Lung (tissue), 12 donors: ENCODE data around the gene RPL28. TPM values are rescaled to one million over a fixed set of nuclear protein-coding genes. Genes with fewer than 3 reads are reported as not detected.
A peak's percentile ranks its signal among the peaks of the same experiment; 100 is the strongest.
"Not testable (repeated sequence)": the region's sequence is repeated elsewhere in the genome, so short reads cannot be mapped to it uniquely, and the experiment has no call there.

Experiments used
- ATAC-seq: fragments of 200-7000 bp; cut with Tn5 transposase; one replicate; pipeline ENCODE4 v1.9.1; 2020; ENCODE audit warnings: moderate number of reproducible peaks; ENCODE audit not compliant: insufficient read depth, low FRiP score
- DNase-seq, 3 donors: peaks; one replicate each; pipeline ENCODE4 v3.0.0-alpha.2; 2013 to 2017
- H3K27ac ChIP-seq, 2 donors: one replicate each; pipeline ENCODE4 v1.5.1; 2013; ENCODE audit warnings: mild to moderate bottlenecking in 2 of 2, moderate library complexity in 2 of 2, control low read depth in 1 of 2, inconsistent platforms in 1 of 2, low read depth in 1 of 2, low read length in 1 of 2
- H3K27me3 ChIP-seq, 3 donors: one replicate each; pipeline ENCODE4 v1.5.1; 2013; ENCODE audit warnings: low read length in 2 of 3; ENCODE audit not compliant: control insufficient read depth in 3 of 3, insufficient read depth in 3 of 3
- H3K36me3 ChIP-seq, 4 donors: one replicate each; pipeline ENCODE4 v1.5.1; 2013; ENCODE audit warnings: low read length in 4 of 4, mild to moderate bottlenecking in 1 of 4, moderate library complexity in 1 of 4; ENCODE audit not compliant: control insufficient read depth in 4 of 4, insufficient read depth in 4 of 4
- H3K4me1 ChIP-seq, 5 donors: one replicate each; pipeline ENCODE4 v1.5.1; 2013; ENCODE audit warnings: low read length in 5 of 5, mild to moderate bottlenecking in 2 of 5, moderate library complexity in 1 of 5; ENCODE audit not compliant: control insufficient read depth in 5 of 5, insufficient read depth in 5 of 5
- H3K4me3 ChIP-seq: one replicate; pipeline ENCODE4 v1.5.1; 2013; ENCODE audit warnings: mild to moderate bottlenecking, control low read depth, moderate library complexity
- H3K9ac ChIP-seq, 2 donors: one replicate each; pipeline ENCODE4 v1.5.1; 2013; ENCODE audit warnings: low read length in 2 of 2, control low read depth in 1 of 2; ENCODE audit not compliant: insufficient read depth in 1 of 2
- H3K9me3 ChIP-seq, 4 donors: one replicate each; pipeline ENCODE4 v1.5.1; 2013; ENCODE audit warnings: low read length in 3 of 4, mild to moderate bottlenecking in 1 of 4, moderate library complexity in 1 of 4; ENCODE audit not compliant: control insufficient read depth in 4 of 4, insufficient read depth in 3 of 4
- WGBS, 2 donors: extraction: QIAGEN DNeasy Blood & Tissue Kit; methylation state at CpG; one replicate each; pipeline ENCODE4 v1.1.7; 2013; 5-methylcytosine and 5-hydroxymethylcytosine counted together
- polyA plus RNA-seq, 2 donors: library from polyadenylated mRNA; stranded (reverse); fragments of 200-250 nt; gene quantifications; one replicate each; pipeline ENCODE4 v1.2.1, GENCODE V29; 2013
- total RNA-seq, 2 donors: library from RNA; depleted of rRNA in 1 of 2; stranded (reverse); fragments of >200 nt in 1 of 2; gene quantifications; one replicate each; pipeline ENCODE4 v1.2.1, GENCODE V29; 2014 to 2021
- TF ChIP-seq, protein P1 (sequence below): IDR thresholded peaks from 2 replicates; pipeline ENCODE4 v1.5.1; 2012; ENCODE audit warnings: mild to moderate bottlenecking; ENCODE audit errors: control extremely low read depth, extremely low read depth
- donor health status: control.
- donor health status: control.
- donor health status: Bipolar disorder and iron deficiency.
- donor health status: healthy.
- donor health status: DM: yes; HTN: yes; CAD: no.

Gene RPL28
- total and polyA plus RNA-seq, 4 donors = 272 to 3,086 (median 1,601) TPM

DNA sequence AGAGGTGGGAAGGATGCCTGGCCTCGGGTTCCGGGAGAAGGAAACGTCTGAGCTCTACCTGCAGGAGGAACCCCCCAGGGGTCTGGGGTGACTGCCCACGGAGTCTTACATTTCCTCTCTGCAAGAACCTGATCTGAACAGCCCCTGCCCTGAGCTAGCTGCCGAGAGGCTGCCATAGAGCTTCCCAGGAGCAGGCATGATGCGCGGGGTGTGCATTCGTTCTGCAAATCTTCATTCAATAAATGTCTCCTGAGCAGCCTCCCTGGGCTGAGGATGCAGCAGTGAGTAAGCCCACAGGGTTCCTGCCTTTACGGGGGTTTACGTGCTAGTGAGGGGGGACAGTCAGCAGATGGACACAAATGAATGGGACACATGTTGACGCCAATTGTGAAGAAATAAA lies 58.9 kb downstream of the RPL28 start:
- TF ChIP-seq, protein P1, sequence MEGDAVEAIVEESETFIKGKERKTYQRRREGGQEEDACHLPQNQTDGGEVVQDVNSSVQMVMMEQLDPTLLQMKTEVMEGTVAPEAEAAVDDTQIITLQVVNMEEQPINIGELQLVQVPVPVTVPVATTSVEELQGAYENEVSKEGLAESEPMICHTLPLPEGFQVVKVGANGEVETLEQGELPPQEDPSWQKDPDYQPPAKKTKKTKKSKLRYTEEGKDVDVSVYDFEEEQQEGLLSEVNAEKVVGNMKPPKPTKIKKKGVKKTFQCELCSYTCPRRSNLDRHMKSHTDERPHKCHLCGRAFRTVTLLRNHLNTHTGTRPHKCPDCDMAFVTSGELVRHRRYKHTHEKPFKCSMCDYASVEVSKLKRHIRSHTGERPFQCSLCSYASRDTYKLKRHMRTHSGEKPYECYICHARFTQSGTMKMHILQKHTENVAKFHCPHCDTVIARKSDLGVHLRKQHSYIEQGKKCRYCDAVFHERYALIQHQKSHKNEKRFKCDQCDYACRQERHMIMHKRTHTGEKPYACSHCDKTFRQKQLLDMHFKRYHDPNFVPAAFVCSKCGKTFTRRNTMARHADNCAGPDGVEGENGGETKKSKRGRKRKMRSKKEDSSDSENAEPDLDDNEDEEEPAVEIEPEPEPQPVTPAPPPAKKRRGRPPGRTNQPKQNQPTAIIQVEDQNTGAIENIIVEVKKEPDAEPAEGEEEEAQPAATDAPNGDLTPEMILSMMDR = no peak
- no peak for DNase-seq
- H3K36me3 ChIP-seq = no peaks in the 10 kb centered on the region
- no peak overlapping the region for H3K27ac ChIP-seq
- 42 to 47% methylated on average over 11 of the region's 11 CpGs for WGBS, 2 donors
- no peak overlapping the region for H3K4me3 ChIP-seq
- peaks cover 0 to 11% (median 0%) of the 10 kb centered on the region in 5 donors for H3K4me1 ChIP-seq
- H3K9me3 ChIP-seq = peaks cover 0 to 8% (median 0%) of the 10 kb centered on the region in 4 donors
- H3K27me3 ChIP-seq = peaks cover 12 to 80% (median 49%) of the 10 kb centered on the region in 3 donors
- no peak overlapping the region for H3K9ac ChIP-seq
- ATAC-seq = no peak

DNA sequence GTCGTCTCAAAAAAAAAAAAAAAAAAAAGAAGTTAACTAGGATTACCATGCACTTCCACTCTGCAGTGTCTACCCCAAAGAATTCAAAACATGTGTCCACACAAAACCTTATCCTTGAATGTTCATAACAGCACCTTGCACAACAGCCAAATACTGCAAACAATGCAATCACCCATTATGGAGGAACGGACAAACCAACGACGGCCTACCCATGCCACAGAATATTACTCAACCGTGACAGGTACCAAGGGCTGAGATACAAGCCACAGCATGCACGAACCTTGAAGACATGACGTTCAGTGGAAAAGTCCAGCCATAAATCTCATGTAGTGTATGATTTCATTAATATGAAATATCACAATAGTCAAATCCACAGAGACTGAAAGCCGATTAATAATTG lies 60.3 kb downstream of the RPL28 start:
- Histone ChIP-seq H3K4me1 (peaks cover 0 to 4% (median 0%) of the 10 kb centered on the region in 5 donors), H3K27ac (no peak overlapping the region), H3K9me3 (peaks cover 0 to 5% (median 0%) of the 10 kb centered on the region in 4 donors), H3K27me3 (peaks cover 4 to 78% (median 40%) of the 10 kb centered on the region in 3 donors), H3K36me3 (no peaks in the 10 kb centered on the region), H3K4me3 (no peak overlapping the region), H3K9ac (no peak overlapping the region)
- no peak for ATAC-seq
- whole genome bisulfite sequencing, 2 donors = 62 to 67% methylated on average over 8 of the region's 8 CpGs
- TF ChIP-seq, protein P1 = no peak
- DNase-seq = no peak

DNA sequence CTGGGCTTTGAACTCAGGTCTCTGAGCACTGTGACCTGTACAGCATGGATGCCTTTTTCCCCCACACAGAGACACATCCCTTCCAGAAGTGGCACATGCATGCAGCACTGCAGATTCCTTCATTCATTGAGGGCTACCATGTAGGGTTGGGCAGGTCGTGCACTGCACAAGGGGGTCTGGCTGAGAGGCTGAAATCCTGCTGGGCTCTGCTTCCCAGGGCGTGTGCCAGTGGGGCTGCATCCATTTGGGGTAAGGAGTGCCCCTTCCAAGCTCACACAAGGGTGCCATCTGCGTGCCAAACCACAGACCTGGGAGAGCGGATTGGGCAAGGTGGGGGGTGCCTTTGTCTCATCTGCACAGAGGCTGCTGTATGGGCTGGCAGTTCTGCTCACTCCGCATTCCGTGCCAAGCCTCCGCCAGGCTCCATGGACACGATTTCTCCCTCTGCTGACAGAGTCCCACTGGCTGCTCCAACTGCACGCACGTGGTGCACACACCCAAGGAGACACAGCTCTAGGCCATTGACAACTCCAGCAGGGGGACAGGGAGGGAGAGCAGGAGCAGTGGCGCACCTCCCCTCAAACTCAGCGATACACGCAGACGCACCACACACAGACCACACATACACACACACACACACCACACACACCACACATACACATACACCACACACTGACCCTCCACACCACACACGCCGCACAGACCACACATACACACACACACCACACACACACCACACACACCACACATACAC lies 61.9 kb downstream of the RPL28 start:
- no peaks in the 10 kb centered on the region for H3K36me3 ChIP-seq
- DNase-seq (peak in 2 of 3 donors; percentile 26 to 27), ATAC-seq (no peak)
- TF ChIP-seq, protein P1 = no peak
- 33 to 34% methylated on average over 12 to 16 of the region's 16 CpGs for WGBS, 2 donors
- no peak overlapping the region for H3K4me3 ChIP-seq
- no peak overlapping the region for H3K27ac ChIP-seq
- H3K27me3 ChIP-seq = peaks cover 10 to 79% (median 34%) of the 10 kb centered on the region in 3 donors
- H3K4me1 ChIP-seq = peaks cover 0 to 5% (median 5%) of the 10 kb centered on the region in 5 donors
- peaks cover 0 to 5% (median 0%) of the 10 kb centered on the region in 4 donors for H3K9me3 ChIP-seq
- no peak overlapping the region for H3K9ac ChIP-seq

DNA sequence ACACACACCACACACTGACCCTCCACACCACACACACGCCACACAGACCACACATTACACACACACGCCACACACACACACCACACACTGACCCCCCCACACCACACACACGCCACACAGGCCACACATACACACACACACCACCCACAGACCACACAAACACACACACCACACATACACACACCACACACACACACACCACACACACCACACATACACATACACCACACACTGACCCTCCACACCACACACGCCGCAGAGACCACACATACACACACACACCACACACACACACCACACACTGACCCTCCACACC lies 62.4 kb downstream of the RPL28 start:
- ATAC-seq, H3K4me1 ChIP-seq, H3K4me3 ChIP-seq, DNase-seq, H3K36me3 ChIP-seq, H3K27ac ChIP-seq, H3K9ac ChIP-seq, H3K9me3 ChIP-seq: not testable (repeated sequence)
- 92 to 93% methylated on average over 5 of the region's 5 CpGs for WGBS, 2 donors
- peaks cover 11 to 75% (median 34%) of the 10 kb centered on the region in 3 donors for H3K27me3 ChIP-seq
